Immature natural killer cell (primary cell): ENCODE measurements around the gene HEXIM2. TPM values are rescaled to one million over a fixed set of nuclear protein-coding genes. Genes with fewer than 3 reads are reported as not detected.

Experiments used
- polyA plus RNA-seq, 3 donors: library from polyadenylated mRNA; unstranded; fragments of 300-500 nt; fragmentation: Illumina TruSeq; gene quantifications; one replicate each; pipeline ENCODE4 v1.2.3, GENCODE V29; 2021

Gene HEXIM2
- polyA plus RNA-seq, 3 donors from 2014 or later, result 1.9 to 7.4 (median 5.6) TPM

Other genes starting within 250 kb of the HEXIM2 start
- 1 to 10 TPM in 1 of 3 donors, not detected in 2; 1.1 TPM for gene GFAP, start 246.4 kb upstream of the HEXIM2 start, polyA plus RNA-seq
- under 1 TPM in 1 of 3 donors, not detected in 2; 0.37 TPM for gene KIF18B, start 214.1 kb upstream of the HEXIM2 start, polyA plus RNA-seq
- under 1 TPM in 1 of 3 donors, not detected in 2; 0.20 TPM for gene C1QL1, start 193.6 kb upstream of the HEXIM2 start, polyA plus RNA-seq
- gene DCAKD, start 110.2 kb upstream of the HEXIM2 start, polyA plus RNA-seq, result 10 to 100 TPM in 1 of 3 donors, 1 to 10 TPM in 2; 8.3 to 22.9 (median 9.3) TPM
- gene NMT1, start 100.6 kb upstream of the HEXIM2 start, polyA plus RNA-seq, result 10 to 100 TPM; 53.8 to 74.1 (median 69.9) TPM
- gene PLCD3, start 29.4 kb upstream of the HEXIM2 start, polyA plus RNA-seq, result under 1 TPM in 1 of 3 donors, not detected in 2; 0.75 TPM
- gene ACBD4, start 26.2 kb upstream of the HEXIM2 start, polyA plus RNA-seq, result 10 to 100 TPM in 2 of 3 donors, 1 to 10 TPM in 1; 7.9 to 11.2 (median 10.4) TPM
- gene HEXIM1, start 13.4 kb upstream of the HEXIM2 start, polyA plus RNA-seq, result 1 to 10 TPM; 1.1 to 7.2 (median 3.0) TPM
- gene FMNL1, start 60.0 kb downstream of the HEXIM2 start, polyA plus RNA-seq, result 10 to 100 TPM; 17.6 to 66.7 (median 25.3) TPM
- under 1 TPM in 1 of 3 donors, not detected in 2; 0.16 TPM for gene SPATA32, start 100.2 kb downstream of the HEXIM2 start, polyA plus RNA-seq
- 1 to 10 TPM; 1.0 to 3.4 (median 3.0) TPM for gene MAP3K14, start 155.1 kb downstream of the HEXIM2 start, polyA plus RNA-seq